HUES64 (cell line): ENCODE measurements around the gene CD81.

Experiments
- H3K27ac ChIP-seq: 2 replicates; pipeline ENCODE4 v1.7.0; 2013; ENCODE audit warnings: low read depth, low read length, inconsistent platforms
- H3K27me3 ChIP-seq: 2 replicates; pipeline ENCODE4 v1.6.1; 2013; ENCODE audit warnings: mild to moderate bottlenecking, low read length; ENCODE audit not compliant: insufficient read depth
- H3K36me3 ChIP-seq: 2 replicates; pipeline ENCODE4 v1.6.1; 2013; ENCODE audit warnings: mild to moderate bottlenecking, low read length; ENCODE audit not compliant: insufficient read depth
- H3K4me1 ChIP-seq: 2 replicates; pipeline ENCODE4 v1.6.1; 2013; ENCODE audit warnings: mild to moderate bottlenecking, low read length, moderate library complexity; ENCODE audit not compliant: insufficient read depth
- H3K4me3 ChIP-seq: 2 replicates; pipeline ENCODE4 v1.5.1; 2013; ENCODE audit warnings: mild to moderate bottlenecking, low read length, moderate library complexity
- H3K9ac ChIP-seq: 2 replicates; pipeline ENCODE4 v1.6.1; 2013; ENCODE audit warnings: mild to moderate bottlenecking, low read depth, low read length
- H3K9me3 ChIP-seq: 2 replicates; pipeline ENCODE4 v1.6.1; 2013; ENCODE audit warnings: low read depth, low read length; ENCODE audit not compliant: insufficient read depth
- WGBS: fragments of 150-250, 120-280 bp; methylation state at CpG from one replicate; pipeline ENCODE4 v1.1.7; 2013; ENCODE audit warnings: missing lambda C conversion rate; 5-methylcytosine and 5-hydroxymethylcytosine counted together

CD81 gene

DNA sequence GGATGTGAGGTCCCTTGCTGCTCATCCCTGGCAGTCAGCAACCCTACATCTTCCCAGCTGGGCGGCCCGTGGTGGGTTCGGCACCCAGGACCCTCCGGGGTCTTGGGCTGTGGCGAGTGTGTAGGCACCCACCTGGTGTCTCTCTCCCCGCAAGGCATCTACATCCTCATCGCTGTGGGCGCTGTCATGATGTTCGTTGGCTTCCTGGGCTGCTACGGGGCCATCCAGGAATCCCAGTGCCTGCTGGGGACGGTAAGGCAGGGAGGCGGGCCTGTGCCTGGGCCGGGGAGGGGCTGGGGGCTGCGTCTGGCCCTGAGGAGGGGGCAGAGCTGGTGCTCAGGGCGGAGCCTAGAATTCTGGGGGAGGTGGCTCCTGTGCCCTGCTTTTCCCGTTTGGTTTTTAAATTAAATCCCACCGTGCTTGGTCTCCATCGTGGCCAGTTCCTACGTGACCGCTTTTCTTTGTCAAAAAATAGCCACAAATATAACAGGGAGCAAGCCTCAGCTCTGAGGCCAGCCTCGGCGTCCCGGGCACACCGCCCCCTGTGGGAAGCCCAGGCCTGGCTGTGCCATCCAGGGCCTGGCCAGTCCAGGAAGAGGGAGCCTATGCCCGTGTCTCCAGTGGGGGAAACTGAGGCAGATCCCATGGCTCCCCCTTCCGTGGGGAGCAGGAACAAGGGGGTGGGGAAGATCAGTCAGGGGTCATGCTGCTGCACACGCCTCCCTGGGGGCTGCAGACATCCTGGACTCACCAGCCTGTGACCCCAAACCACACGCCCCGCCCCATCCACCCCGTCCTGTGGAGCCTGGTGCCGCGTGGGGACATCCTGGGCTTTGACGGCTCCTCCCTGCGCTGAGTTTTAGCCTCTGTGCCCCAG lies 17.1 kb downstream of the CD81 start:
- WGBS = 90% methylated on average over 34 of the region's 34 CpGs
- Histone ChIP-seq H3K9ac (no peak overlapping the region), H3K36me3 (peaks cover 43% of the 10 kb centered on the region), H3K9me3 (no peaks in the 10 kb centered on the region), H3K4me3 (no peak overlapping the region), H3K27ac (no peak overlapping the region), H3K4me1 (peaks cover under 1% of the 10 kb centered on the region; the same call in 1 of the 2 replicates), H3K27me3 (no peaks in the 10 kb centered on the region)

DNA sequence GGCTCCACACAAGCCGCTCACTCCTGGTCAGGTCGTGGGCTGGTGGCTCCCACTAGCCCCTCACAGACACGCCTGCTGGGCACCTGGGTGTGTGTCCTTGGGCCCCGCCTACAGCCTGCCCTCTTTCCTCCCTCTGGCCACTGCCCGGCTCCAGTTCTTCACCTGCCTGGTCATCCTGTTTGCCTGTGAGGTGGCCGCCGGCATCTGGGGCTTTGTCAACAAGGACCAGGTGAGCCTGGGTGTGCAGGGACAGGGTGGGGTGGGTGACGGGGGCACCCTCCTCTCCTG lies 17.7 kb downstream of the CD81 start:
- Histone ChIP-seq H3K36me3 (peaks cover 43% of the 10 kb centered on the region), H3K9ac (no peak overlapping the region), H3K4me3 (no peak overlapping the region), H3K9me3 (no peaks in the 10 kb centered on the region), H3K4me1 (peaks cover 5% of the 10 kb centered on the region; the same call in 1 of the 2 replicates), H3K27me3 (no peaks in the 10 kb centered on the region), H3K27ac (no peak overlapping the region)
- WGBS = 93% methylated on average over 8 of the region's 8 CpGs

DNA sequence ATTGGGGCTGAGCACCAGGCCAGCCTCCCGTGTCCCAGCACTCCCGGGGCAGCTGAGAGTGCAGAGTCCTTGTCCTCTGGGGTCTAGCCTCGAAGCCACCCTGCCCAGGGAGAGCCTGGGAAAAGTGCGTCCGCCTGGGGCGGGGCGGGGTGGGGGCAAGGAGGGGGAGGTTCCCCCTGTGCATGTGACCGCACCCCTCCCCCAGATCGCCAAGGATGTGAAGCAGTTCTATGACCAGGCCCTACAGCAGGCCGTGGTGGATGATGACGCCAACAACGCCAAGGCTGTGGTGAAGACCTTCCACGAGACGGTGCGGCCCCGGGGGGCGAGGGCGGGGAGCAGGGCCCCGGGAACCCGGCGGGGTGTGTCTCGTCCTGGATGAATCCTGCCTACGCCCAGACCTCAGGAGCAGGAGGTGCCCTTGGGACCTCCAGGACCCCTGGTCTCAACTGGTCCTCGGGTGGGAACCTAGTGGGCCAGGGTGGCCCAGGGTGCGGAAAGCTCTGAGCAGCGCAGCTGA lies 18.2 kb downstream of the CD81 start:
- Histone ChIP-seq H3K9ac (no peak overlapping the region), H3K4me1 (peaks cover 5% of the 10 kb centered on the region; the same call in 1 of the 2 replicates), H3K27me3 (no peaks in the 10 kb centered on the region), H3K36me3 (peaks cover 43% of the 10 kb centered on the region), H3K4me3 (no peak overlapping the region), H3K27ac (no peak overlapping the region), H3K9me3 (no peaks in the 10 kb centered on the region)
- 95% methylated on average over 26 of the region's 26 CpGs for WGBS

DNA sequence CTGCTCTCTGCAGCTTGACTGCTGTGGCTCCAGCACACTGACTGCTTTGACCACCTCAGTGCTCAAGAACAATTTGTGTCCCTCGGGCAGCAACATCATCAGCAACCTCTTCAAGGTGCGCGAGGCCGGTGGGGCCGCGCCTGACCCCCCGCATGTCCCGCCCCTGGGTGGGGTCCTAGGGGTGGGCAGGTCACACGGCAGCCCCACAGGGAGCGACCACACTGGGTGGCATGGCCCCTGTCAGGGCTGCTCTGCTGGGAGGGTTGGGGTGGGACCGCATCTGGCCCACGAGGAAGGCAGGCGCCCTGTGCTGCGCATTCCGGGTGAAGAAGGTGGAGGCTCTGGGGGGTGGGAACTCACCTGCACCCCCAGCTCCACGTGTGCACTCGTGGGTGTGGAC lies 18.7 kb downstream of the CD81 start:
- Histone ChIP-seq H3K9ac (no peak overlapping the region), H3K27ac (no peak overlapping the region), H3K4me3 (no peak overlapping the region), H3K27me3 (no peaks in the 10 kb centered on the region), H3K36me3 (peaks cover 43% of the 10 kb centered on the region), H3K9me3 (no peaks in the 10 kb centered on the region), H3K4me1 (peaks cover 5% of the 10 kb centered on the region; the same call in 1 of the 2 replicates)
- 95% methylated on average over 17 of the region's 17 CpGs for WGBS

DNA sequence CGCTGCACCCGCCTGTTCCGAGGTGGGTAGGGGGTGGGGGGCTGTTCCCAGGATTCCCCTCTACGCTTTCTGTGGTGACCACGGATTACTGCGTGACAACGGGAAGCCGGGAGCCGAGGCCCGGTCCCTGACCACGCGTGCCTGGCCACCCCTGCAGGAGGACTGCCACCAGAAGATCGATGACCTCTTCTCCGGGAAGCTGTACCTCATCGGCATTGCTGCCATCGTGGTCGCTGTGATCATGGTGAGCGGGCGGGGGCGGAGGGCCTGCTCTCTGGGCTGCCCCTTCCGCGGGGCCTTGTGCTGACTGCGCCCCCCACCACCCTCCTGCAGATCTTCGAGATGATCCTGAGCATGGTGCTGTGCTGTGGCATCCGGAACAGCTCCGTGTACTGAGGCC lies 19.4 kb downstream of the CD81 start:
- Histone ChIP-seq H3K4me1 (peaks cover 5% of the 10 kb centered on the region; the same call in 1 of the 2 replicates), H3K9ac (no peak overlapping the region), H3K27me3 (no peaks in the 10 kb centered on the region), H3K9me3 (no peaks in the 10 kb centered on the region), H3K27ac (no peak overlapping the region), H3K36me3 (peaks cover 43% of the 10 kb centered on the region), H3K4me3 (no peak overlapping the region)
- WGBS = 95% methylated on average over 26 of the region's 26 CpGs

DNA sequence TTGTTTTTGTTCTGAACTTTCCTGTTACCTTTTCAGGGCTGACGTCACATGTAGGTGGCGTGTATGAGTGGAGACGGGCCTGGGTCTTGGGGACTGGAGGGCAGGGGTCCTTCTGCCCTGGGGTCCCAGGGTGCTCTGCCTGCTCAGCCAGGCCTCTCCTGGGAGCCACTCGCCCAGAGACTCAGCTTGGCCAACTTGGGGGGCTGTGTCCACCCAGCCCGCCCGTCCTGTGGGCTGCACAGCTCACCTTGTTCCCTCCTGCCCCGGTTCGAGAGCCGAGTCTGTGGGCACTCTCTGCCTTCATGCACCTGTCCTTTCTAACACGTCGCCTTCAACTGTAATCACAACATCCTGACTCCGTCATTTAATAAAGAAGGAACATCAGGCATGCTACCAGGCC lies 19.9 kb downstream of the CD81 start:
- H3K9ac ChIP-seq = no peak overlapping the region
- no peak overlapping the region for H3K27ac ChIP-seq

DNA sequence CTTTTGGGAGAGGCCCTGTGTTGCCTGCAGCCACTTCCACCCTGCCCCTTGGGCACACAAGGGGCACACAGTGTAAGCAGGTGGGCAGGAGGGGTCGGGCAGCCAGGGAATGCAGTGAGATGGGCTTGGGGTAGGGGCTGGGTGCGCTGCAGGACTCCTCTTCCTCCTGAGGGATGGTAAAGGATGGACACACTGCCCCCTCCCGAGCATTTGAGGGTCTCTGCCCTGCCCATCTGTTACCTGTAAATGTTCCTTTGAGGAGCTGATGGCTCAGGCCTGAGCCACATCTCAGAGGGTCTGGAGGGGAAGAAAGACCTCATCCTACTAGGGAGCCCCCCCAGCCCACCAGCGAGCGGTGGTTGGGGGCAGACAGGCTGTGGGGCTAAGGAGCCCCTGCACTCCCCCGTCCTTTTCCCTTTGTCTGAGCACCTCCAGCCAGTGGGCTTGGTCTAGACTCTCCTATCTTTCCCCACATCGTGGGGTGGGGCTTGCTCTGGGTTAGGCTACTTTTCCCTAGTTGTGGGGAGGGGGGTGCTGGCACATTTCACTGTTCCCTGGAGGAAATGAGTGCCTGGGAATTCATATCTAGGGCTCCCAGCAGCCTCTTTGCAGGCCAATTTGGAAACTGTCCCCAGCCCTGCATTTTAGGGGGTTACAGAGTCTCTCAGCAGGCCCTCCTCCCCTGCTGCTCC lies 21.7 kb downstream of the CD81 start:
- no peak overlapping the region for H3K4me3 ChIP-seq
- H3K9ac ChIP-seq = peak overlapping the region; percentile 77; the same call in 1 of the 2 replicates
- no peaks in the 10 kb centered on the region for H3K9me3 ChIP-seq
- H3K36me3 ChIP-seq = peaks cover 55% of the 10 kb centered on the region
- H3K4me1 ChIP-seq = peaks cover 9% of the 10 kb centered on the region; the same call in 1 of the 2 replicates
- peak overlapping the region; percentile 93; the same call in 1 of the 2 replicates for H3K27ac ChIP-seq
- H3K27me3 ChIP-seq = no peaks in the 10 kb centered on the region
- 83% methylated on average over 6 of the region's 7 CpGs for WGBS

More for the DNA sequence above, 19.9 kb downstream of the CD81 start:
- Histone ChIP-seq H3K36me3 (peaks cover 38% of the 10 kb centered on the region), H3K4me1 (peaks cover 9% of the 10 kb centered on the region; the same call in 1 of the 2 replicates), H3K4me3 (no peak overlapping the region), H3K27me3 (no peaks in the 10 kb centered on the region), H3K9me3 (no peaks in the 10 kb centered on the region)
- 87% methylated on average over 12 of the region's 12 CpGs for WGBS

DNA sequence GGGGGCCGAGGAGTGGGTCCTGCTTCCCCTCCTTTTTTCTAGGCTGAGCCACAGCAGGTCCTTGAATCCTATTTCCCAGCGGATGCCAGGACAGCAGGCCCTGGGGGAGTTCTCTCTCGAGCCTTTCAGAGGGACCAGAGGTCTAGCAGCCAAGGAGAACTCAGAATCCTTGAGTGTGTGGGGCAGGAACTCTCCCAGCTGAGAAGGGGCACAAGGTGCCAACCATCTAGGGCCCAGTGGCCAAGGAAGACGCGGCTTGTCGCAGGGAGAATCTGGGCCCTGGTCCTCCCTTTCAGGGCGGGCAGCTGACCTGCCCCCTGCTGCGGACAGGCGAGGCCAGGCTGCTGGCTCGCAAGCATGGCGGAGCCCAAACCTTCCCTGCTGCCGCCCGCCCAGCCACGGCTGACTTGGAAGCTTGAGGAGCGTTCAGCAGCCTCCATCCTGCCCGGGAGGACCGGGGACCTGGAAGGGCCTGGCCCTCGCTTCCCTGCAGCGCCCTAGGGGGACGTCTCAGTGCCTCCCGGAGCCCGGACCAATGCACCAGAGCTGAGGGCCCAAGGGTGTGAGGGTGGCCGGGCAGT lies 22.5 kb downstream of the CD81 start:
- Histone ChIP-seq H3K9me3 (no peaks in the 10 kb centered on the region), H3K4me3 (peak overlapping the region; percentile 100), H3K27ac (peak overlapping the region; percentile 93), H3K9ac (peak overlapping the region; percentile 77), H3K4me1 (peaks cover 9% of the 10 kb centered on the region; the same call in 1 of the 2 replicates), H3K36me3 (peaks cover 52% of the 10 kb centered on the region), H3K27me3 (no peaks in the 10 kb centered on the region)
- WGBS = 56% methylated on average over 23 of the region's 23 CpGs

DNA sequence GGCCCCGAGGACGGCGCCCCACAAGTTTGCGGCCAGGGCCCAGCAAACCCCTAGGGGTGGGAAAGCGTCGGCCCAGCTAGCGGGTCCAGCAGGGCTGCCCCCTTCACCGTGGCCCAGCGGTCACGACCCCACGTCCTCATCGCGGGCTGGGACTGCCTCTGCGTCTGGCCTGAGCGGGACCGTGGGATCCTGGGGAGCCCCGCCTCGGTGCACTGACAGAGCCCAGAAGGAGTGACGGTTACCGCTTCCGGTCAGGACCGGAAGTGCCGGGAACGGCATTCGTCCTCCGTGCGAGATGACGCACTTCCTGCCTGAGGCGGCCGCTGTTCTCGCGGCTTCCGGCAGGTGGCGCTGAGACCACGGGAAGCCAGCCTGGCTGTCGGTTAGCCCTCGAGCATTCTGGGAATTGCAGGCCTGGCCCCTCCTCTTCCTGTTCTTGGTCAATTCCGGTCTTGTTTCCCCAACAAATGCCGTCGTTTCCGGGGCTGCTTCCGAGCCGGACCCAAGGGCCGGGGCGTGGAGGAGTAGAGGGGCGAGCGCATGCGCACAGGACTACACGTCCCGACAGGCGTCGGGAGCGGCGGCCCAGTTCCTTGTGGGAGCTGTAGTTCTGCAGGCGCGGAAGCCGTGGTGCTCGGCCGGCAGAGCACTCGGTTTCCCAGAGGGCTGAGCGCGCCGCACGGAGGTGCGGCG lies 23.1 kb downstream of the CD81 start, which contains the start of gene TSSC4:
TSS of gene TSSC4 (plus strand) at position 682 of the 693 bp plus-strand sequence. CDS start 1,884 bp downstream, outside the sequence.
- H3K27me3 ChIP-seq = no peaks in the 10 kb centered on the region
- peaks cover 9% of the 10 kb centered on the region; the same call in 1 of the 2 replicates for H3K4me1 ChIP-seq
- H3K9me3 ChIP-seq = no peaks in the 10 kb centered on the region
- 5% methylated on average over 66 of the region's 66 CpGs for WGBS
- H3K36me3 ChIP-seq = peaks cover 51% of the 10 kb centered on the region
- H3K27ac ChIP-seq = peak within 1 kb of the TSS; percentile 93
- H3K4me3 ChIP-seq = peak within 1 kb of the TSS; percentile 100
- H3K9ac ChIP-seq = peak within 1 kb of the TSS; percentile 90

DNA sequence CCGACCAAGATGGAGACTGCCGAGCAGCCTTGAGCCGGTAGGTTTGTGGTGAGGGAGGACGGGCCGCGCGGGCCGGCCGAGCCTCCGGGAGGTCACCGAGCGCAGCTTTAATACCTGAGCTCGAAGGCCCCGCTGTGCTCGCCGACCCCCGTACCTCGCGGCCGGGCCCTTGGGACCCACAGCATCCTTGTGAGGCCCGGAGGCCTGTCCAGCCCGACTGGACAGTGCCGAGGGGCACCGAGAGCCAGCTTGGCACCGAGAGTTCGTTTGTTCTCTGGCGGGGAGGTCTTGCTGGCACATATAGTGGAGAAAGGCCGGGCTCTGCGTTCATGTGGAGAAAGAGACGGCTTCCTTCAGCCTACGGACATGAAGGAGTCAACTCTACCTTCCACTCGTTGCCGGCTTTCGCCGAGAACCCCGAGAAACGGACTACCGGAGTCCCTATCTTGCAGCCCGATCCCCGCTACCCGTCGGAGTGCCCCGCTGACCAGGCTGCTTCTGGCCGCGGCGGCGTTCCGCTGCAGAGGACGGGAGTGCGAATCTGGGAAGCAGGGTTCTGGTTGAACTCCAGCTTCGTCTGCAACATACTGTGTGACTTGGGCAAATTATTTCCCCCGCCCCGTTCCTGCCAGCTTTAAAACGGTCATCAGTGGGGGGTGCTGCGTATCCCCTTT lies 23.8 kb downstream of the CD81 start:
- H3K4me1 ChIP-seq = peaks cover 9% of the 10 kb centered on the region; the same call in 1 of the 2 replicates
- peak overlapping the region; percentile 100 for H3K4me3 ChIP-seq
- H3K9me3 ChIP-seq = no peaks in the 10 kb centered on the region
- H3K36me3 ChIP-seq = peaks cover 45% of the 10 kb centered on the region
- 1% methylated on average over 55 of the region's 55 CpGs for WGBS
- H3K9ac ChIP-seq = peak overlapping the region; percentile 90
- peak overlapping the region; percentile 58 for H3K27ac ChIP-seq
- H3K27me3 ChIP-seq = no peaks in the 10 kb centered on the region
